HL-60 (cell line): ENCODE data around the gene EBF3.

Source experiments
- GABPA ChIP-seq: IDR thresholded peaks from 2 replicates; pipeline ENCODE4 v1.6.1; 2012; ENCODE audit warnings: low read depth
- POLR2AphosphoS5 ChIP-seq: IDR thresholded peaks from 2 replicates; pipeline ENCODE4 v1.6.1; 2012; ENCODE audit warnings: low read depth
- TF ChIP-seq, protein P1 (sequence below): IDR thresholded peaks from one replicate; pipeline ENCODE4 v1.5.1; 2011; ENCODE audit warnings: low read length, control low read depth, inconsistent platforms; ENCODE audit not compliant: insufficient read depth

DNA sequence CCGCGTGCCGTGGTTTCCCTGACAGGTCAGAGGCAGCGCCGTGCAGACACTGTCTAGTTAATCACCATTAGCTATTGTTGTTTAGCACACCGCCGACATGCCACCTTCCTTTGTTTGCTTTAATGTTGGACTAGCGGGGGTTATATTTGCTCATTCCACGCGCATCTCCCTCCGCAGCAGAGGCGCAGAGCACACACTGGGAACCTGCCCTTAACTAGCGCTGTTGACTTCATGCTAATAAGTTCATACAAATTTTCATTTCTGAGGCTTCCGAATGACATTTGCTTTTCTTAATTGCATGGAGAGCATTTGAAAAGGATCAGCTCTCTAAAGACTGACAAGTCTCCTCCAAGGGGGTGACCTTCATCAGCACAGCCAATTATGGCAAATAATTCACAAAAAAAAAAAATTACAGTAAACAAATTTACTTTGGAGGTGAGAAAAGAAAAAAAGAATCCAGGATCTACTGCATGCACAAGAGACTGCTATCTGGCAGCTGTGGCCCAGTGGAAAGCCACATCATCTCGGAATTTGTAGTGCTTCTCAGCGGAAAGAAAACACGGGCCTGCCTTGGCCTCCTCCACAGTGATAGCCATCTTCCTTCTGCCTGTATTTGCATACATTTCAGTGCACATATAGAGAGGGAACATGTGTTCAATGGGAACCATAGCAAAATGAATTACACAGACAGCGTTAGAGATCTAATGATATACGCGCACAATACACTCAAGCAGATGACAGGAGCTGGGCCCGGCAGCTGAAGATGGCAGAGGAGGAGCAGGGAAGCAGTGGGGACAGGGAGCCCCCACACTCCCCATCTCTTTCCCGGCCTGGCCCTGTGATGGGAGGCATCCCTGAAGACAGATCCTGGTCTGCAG lies 94.2 kb downstream of the EBF3 start:
- TF ChIP-seq, protein P1, sequence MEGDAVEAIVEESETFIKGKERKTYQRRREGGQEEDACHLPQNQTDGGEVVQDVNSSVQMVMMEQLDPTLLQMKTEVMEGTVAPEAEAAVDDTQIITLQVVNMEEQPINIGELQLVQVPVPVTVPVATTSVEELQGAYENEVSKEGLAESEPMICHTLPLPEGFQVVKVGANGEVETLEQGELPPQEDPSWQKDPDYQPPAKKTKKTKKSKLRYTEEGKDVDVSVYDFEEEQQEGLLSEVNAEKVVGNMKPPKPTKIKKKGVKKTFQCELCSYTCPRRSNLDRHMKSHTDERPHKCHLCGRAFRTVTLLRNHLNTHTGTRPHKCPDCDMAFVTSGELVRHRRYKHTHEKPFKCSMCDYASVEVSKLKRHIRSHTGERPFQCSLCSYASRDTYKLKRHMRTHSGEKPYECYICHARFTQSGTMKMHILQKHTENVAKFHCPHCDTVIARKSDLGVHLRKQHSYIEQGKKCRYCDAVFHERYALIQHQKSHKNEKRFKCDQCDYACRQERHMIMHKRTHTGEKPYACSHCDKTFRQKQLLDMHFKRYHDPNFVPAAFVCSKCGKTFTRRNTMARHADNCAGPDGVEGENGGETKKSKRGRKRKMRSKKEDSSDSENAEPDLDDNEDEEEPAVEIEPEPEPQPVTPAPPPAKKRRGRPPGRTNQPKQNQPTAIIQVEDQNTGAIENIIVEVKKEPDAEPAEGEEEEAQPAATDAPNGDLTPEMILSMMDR, result no peak
- TF ChIP-seq POLR2AphosphoS5 (no peak), GABPA (no peak)
